Esophagus (tissue), 2 donors: Measurements from ENCODE around the gene DNAJC15. TPM values are rescaled to one million over a fixed set of nuclear protein-coding genes. Genes with fewer than 3 reads are reported as not detected.
"Not testable (repeated sequence)": the region's sequence is repeated elsewhere in the genome, so short reads cannot be mapped to it uniquely, and the experiment has no call there.

ENCODE experiments used
- H3K27ac ChIP-seq, 2 donors: one replicate each; pipeline ENCODE4 v1.5.1; 2013; ENCODE audit warnings: low read depth in 2 of 2, mild to moderate bottlenecking in 2 of 2, inconsistent platforms in 1 of 2, low read length in 1 of 2, moderate library complexity in 1 of 2
- H3K27me3 ChIP-seq, 2 donors: one replicate each; pipeline ENCODE4 v1.6.1; 2013; ENCODE audit warnings: low read length in 2 of 2, control low read depth in 1 of 2, mild to moderate bottlenecking in 1 of 2; ENCODE audit not compliant: insufficient read depth in 2 of 2, control insufficient read depth in 1 of 2
- H3K36me3 ChIP-seq, 2 donors: one replicate each; pipeline ENCODE4 v1.6.1; 2013; ENCODE audit warnings: low read length in 1 of 2; ENCODE audit not compliant: control insufficient read depth in 2 of 2, insufficient read depth in 2 of 2
- H3K4me1 ChIP-seq, 2 donors: one replicate each; pipeline ENCODE4 v1.6.1; 2013; ENCODE audit warnings: low read length in 1 of 2; ENCODE audit not compliant: control insufficient read depth in 2 of 2, insufficient read depth in 2 of 2
- H3K4me3 ChIP-seq, 2 donors: one replicate each; pipeline ENCODE4 v1.5.1; 2013; ENCODE audit warnings: low read length in 2 of 2, mild to moderate bottlenecking in 2 of 2, low read depth in 1 of 2, moderate library complexity in 1 of 2
- H3K9me3 ChIP-seq, 2 donors: one replicate each; pipeline ENCODE4 v1.6.1; 2013; ENCODE audit warnings: mild to moderate bottlenecking in 2 of 2, low read depth in 1 of 2, low read length in 1 of 2, moderate library complexity in 1 of 2; ENCODE audit not compliant: control insufficient read depth in 2 of 2, insufficient read depth in 1 of 2
- WGBS, 2 donors: extraction: QIAGEN DNeasy Blood & Tissue Kit; methylation state at CpG; one replicate each; pipeline ENCODE4 v1.1.7; 2013; 5-methylcytosine and 5-hydroxymethylcytosine counted together
- polyA plus RNA-seq, 2 donors: library from polyadenylated mRNA; stranded (reverse); fragments of 200-250 nt; gene quantifications; one replicate each; pipeline ENCODE4 v1.2.3, GENCODE V29; 2013
- donor health status: healthy with polysubstance abuse.
- donor health status: Bipolar disorder and iron deficiency.

Gene DNAJC15
- polyA plus RNA-seq, 2 donors: 8.6 to 13.6 TPM

DNA sequence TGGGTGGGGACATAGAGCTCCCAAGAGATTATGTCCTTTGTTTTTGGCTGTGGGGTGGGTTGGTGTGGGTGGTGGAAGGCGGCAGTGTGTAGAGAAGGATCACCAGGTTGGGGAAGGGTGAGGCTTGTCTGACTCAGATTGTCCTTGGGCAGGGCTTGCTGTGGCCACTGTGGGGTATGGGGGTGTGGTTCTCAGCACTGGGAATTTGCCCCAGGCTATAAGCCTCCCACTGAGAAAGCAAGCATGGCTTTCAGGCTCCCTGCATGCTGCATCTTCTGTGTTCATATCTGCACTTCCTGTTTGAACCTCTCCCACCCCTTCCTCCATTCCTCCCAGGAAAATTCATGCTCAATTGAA, 34.9 kb downstream of the DNAJC15 start:
- no peaks in the 10 kb centered on the region for H3K27me3 ChIP-seq
- peaks cover 6 to 14% of the 10 kb centered on the region in 2 donors for H3K4me1 ChIP-seq
- H3K36me3 ChIP-seq: no peaks in the 10 kb centered on the region
- no peaks in the 10 kb centered on the region for H3K9me3 ChIP-seq
- H3K4me3 ChIP-seq: no peak overlapping the region
- 49 to 60% methylated on average over 1 of the region's 1 CpG for WGBS, 2 donors
- H3K27ac ChIP-seq: peak overlapping the region; percentile 30 to 78

DNA sequence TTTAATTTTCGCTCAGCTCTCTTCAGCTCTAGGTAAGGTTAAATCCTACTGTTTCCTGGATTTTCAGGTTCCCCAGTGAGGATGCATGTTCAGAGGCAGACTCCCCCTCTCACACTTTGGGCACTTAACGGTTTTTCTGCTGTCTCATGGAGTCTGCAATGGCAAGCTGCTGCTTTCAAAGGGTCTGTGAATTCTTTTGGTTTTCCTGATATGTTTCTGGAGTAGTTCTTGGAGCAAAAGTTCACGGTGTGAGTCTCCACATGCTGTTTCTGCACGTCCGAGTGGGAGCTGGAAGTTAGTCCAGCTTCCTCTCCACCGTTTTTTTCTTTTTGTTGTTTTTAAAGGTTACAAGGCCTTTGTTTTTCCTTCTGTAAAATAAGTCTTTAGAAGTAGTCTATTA, 35.4 kb downstream of the DNAJC15 start:
- Histone ChIP-seq H3K4me3 (no peak overlapping the region), H3K4me1 (peaks cover 6 to 14% of the 10 kb centered on the region in 2 donors), H3K27me3 (no peaks in the 10 kb centered on the region), H3K27ac (peak overlapping the region in 1 of 2 donors; percentile 2), H3K36me3 (no peaks in the 10 kb centered on the region), H3K9me3 (no peaks in the 10 kb centered on the region)
- WGBS, 2 donors: 82 to 85% methylated on average over 6 of the region's 6 CpGs

DNA sequence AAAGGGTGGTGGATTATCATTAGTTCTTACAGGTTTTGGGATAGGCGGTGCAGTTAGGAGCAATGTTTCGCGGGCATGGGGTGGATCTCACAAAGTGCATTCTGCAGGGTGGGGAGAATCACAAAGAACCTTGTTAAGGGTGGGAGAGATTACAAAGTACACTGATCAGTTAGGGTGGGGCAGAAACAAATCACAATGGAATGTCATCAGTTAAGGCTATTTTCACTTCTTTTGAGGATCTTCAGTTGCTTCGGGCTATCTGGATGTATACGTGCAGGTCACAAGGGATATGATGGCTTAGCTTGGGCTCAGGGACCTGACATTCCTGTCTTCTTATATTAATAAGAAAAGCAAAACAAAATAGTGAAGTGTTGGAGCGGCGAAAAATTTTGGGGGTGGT, 36.4 kb downstream of the DNAJC15 start:
- not testable (repeated sequence) for H3K36me3 ChIP-seq, H3K9me3 ChIP-seq, H3K27me3 ChIP-seq, H3K4me3 ChIP-seq, H3K27ac ChIP-seq
- peaks cover 6 to 14% of the 10 kb centered on the region in 2 donors for H3K4me1 ChIP-seq
- 90 to 95% methylated on average over 7 of the region's 7 CpGs for WGBS, 2 donors

DNA sequence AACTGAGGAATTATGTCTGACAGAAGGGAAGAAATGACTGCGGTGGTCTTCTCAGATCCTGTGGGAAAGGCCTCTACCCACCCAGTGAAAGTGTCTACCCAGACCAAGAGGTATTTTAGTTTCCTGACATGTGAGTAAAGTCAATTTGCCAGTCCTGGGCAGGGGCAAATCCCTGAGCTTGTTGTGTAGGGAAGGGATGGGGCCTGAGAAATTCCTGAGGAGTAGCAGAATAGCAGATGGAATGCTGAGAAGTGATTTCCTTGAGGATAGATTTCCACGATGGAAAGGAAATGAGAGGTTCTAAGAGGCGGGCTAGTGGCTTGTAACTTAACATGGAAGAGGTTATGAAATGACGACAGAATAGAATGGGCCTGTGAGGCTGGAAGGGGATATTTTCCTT, 37.4 kb downstream of the DNAJC15 start:
- H3K36me3 ChIP-seq, H3K9me3 ChIP-seq, H3K27me3 ChIP-seq, H3K4me3 ChIP-seq, H3K27ac ChIP-seq: not testable (repeated sequence)
- 85 to 88% methylated on average over 4 of the region's 4 CpGs for WGBS, 2 donors
- peaks cover 6 to 14% of the 10 kb centered on the region in 2 donors for H3K4me1 ChIP-seq

DNA sequence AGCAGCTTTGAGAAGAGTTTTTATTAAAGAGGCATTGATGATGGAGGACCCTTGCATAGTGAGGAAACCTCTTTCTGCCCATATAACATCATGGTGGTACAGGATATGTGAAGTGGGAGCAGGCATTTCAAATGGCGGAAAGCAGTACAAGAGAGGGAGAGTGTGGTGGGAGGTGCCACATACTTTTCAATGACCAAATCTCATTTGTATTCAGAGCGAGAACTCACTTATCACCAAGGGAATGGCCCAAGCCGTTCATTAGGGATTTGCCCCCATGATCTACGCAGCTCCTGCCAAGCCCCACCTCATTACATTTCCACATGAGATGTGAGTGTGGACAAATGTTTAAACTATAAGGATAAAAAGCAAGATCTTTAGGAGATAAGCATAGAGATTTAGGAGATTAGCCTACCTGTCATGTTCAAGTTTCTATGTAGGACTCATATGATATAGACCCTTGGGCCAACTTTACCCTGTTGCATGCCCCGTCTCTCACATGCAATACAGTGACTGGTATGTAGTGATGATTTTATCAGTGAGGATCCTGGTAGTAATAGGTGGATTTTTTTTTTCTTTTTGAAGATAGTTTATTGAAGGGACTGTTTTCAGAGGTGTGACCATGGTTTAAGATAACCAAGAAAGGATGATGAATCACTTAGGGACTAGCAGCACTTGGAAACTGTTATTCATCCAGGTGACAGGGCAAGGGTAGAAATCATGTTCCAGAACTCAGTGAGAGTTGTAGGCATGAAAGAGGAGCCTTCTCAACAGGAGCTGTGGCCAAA, 38.3 kb downstream of the DNAJC15 start:
- 90 to 92% methylated on average over 5 of the region's 5 CpGs for WGBS, 2 donors
- Histone ChIP-seq H3K4me1 (peaks cover 6 to 14% of the 10 kb centered on the region in 2 donors), H3K27me3 (no peaks in the 10 kb centered on the region), H3K36me3 (no peaks in the 10 kb centered on the region), H3K9me3 (no peaks in the 10 kb centered on the region), H3K27ac (no peak overlapping the region), H3K4me3 (no peak overlapping the region)

DNA sequence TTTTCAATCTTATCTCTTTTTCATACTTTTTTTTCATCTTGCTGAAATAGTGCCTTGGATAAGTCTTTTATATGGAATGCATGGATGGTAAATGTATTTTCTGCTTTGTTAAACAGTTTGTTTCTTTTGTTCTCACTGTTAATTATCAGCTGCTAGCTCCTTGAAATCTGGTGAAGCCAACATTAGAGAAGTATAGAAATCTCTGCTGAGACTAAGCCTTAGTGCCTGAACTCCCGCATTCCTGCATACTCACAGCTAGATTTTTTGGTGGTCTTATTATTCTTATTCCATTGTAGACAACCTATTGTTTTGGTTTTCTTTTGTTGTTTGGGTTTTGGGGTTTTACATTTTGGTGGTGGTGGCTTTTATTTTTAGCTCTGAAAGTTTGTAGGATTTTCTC, 48.4 kb downstream of the DNAJC15 start:
- Histone ChIP-seq H3K4me3 (no peak overlapping the region), H3K9me3 (no peaks in the 10 kb centered on the region), H3K4me1 (peaks cover 0 to 3% of the 10 kb centered on the region in 2 donors), H3K36me3 (no peaks in the 10 kb centered on the region), H3K27me3 (no peaks in the 10 kb centered on the region), H3K27ac (no peak overlapping the region)
- WGBS, 2 donors: 93 to 98% methylated on average over 1 of the region's 1 CpG

DNA sequence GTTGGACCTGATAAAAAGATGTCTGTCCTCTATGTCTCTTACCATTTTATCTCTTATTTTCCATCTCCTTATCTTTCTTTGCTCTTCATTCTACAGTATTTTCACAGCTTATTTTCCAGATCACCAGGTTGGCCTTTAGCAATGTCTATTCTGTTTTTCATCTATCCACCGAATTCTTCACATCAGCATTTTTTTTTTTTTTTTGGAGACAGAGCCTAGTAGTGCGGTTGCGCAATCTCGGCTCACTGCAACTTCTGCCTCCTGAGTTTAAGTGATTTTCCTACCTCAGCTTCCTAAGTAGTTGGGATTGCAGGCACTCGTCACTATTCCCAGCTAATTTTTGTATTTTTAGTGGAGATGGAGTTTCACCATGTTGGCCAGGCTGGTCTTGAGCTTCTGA, 49.0 kb downstream of the DNAJC15 start:
- H3K36me3 ChIP-seq: no peaks in the 10 kb centered on the region
- WGBS, 2 donors: 85 to 93% methylated on average over 5 of the region's 5 CpGs
- H3K4me1 ChIP-seq: peaks cover 0 to 3% of the 10 kb centered on the region in 2 donors
- no peak overlapping the region for H3K27ac ChIP-seq
- H3K27me3 ChIP-seq: no peaks in the 10 kb centered on the region
- no peak overlapping the region for H3K4me3 ChIP-seq
- H3K9me3 ChIP-seq: no peaks in the 10 kb centered on the region

DNA sequence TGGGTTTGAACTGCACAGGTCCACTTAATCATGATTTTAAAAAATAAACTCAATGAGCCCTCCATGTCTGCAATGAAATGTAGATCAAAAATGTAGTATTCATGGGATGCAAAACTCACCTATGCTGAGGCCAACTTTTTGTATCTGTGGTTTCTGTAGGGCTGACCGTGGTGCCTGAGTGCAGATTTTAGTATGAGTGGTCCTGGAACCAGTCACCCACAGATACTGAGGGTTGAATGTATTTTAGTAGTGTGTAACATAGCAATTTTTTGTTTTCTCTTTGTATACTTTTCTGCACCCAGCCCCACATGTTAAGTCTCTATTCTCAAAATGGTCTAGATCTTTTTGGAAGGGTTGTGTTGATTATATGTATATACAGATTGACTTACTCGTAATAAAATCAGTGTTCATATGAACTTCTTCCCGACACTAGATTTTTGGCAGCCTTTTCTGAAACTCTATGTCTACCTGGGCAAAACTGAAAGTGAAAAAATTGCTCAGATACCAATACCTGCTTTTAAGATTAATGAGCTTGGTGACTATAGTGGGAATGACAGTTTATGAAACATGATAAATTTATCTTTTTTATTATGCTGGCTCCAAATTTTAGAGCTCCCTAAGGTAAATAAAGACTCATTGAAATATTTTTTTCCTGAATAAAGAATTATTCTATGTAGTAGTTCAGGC, 51.6 kb downstream of the DNAJC15 start:
- WGBS, 2 donors: 48 to 50% methylated on average over 3 of the region's 3 CpGs
- Histone ChIP-seq H3K27me3 (no peaks in the 10 kb centered on the region), H3K27ac (no peak overlapping the region), H3K4me3 (no peak overlapping the region), H3K36me3 (no peaks in the 10 kb centered on the region), H3K9me3 (no peaks in the 10 kb centered on the region), H3K4me1 (peaks cover 0 to 3% of the 10 kb centered on the region in 2 donors)

DNA sequence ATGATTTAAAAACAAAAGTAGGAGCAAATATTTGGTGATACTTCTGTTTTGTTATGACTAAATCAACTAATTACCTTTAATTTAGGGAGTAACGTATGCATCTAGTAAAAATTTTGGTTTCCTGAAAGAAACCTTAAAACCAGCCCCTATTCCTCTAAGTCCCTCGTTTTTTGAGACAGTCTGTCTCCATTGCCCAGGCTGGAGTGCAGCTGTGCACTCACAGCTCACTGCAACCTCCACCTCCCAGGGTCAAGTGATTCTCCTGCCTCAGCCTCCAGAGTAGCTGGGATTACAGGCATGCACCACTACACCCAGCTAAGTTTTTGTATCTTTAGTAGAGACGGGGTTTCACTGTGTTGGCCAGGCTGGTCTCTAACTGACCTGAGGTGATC, 52.1 kb downstream of the DNAJC15 start:
- H3K4me3 ChIP-seq, H3K27me3 ChIP-seq, H3K4me1 ChIP-seq, H3K9me3 ChIP-seq, H3K27ac ChIP-seq, H3K36me3 ChIP-seq: not testable (repeated sequence)
- 62% methylated on average over 3 of the region's 3 CpGs for WGBS, 2 donors

DNA sequence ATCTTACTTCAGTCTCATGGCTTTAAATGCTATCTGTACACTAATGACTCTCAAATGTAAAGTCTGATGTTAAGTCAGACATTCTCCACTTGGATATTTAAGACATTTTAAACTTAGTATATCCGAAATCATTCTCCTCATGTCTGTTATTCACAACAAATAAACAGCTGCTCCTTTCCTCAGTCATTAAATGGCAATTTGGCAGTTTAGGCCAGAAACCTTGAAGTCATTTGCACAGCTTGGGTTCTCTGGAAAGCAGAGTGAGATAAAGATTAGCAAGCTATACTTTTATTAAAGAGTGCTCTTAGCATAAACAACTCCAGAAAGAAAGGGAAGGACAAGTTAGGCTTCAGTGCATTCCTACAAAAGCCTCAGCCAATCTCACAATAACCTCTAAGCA, 53.7 kb downstream of the DNAJC15 start:
- Histone ChIP-seq H3K27me3 (no peaks in the 10 kb centered on the region), H3K27ac (no peak overlapping the region), H3K4me3 (no peak overlapping the region), H3K4me1 (peaks cover 0 to 3% of the 10 kb centered on the region in 2 donors), H3K36me3 (peaks cover 0 to 2% of the 10 kb centered on the region in 2 donors), H3K9me3 (no peaks in the 10 kb centered on the region)
- 80 to 82% methylated on average over 1 of the region's 1 CpG for WGBS, 2 donors
